ENCODE results near the gene BICD1.

The BICD1 gene

GRCh38 chr12:32100888-32101287 is 5.8 kb upstream of the BICD1 start:
- TF ChIP-seq, protein P1, sequence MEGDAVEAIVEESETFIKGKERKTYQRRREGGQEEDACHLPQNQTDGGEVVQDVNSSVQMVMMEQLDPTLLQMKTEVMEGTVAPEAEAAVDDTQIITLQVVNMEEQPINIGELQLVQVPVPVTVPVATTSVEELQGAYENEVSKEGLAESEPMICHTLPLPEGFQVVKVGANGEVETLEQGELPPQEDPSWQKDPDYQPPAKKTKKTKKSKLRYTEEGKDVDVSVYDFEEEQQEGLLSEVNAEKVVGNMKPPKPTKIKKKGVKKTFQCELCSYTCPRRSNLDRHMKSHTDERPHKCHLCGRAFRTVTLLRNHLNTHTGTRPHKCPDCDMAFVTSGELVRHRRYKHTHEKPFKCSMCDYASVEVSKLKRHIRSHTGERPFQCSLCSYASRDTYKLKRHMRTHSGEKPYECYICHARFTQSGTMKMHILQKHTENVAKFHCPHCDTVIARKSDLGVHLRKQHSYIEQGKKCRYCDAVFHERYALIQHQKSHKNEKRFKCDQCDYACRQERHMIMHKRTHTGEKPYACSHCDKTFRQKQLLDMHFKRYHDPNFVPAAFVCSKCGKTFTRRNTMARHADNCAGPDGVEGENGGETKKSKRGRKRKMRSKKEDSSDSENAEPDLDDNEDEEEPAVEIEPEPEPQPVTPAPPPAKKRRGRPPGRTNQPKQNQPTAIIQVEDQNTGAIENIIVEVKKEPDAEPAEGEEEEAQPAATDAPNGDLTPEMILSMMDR (IDR thresholded peaks at IDR 0.05; ENCODE audit: low read depth, low read length), result no peak
- no peak for DNase-seq (ENCODE audit: extremely low read depth, low read depth)

GRCh38 chr12:32102234-32102633 is 4.4 kb upstream of the BICD1 start:
- TF ChIP-seq, protein P1 (IDR thresholded peaks at IDR 0.05; ENCODE audit: low read depth, low read length), result no peak
- DNase-seq (ENCODE audit: extremely low read depth, low read depth), result no peak

DNA sequence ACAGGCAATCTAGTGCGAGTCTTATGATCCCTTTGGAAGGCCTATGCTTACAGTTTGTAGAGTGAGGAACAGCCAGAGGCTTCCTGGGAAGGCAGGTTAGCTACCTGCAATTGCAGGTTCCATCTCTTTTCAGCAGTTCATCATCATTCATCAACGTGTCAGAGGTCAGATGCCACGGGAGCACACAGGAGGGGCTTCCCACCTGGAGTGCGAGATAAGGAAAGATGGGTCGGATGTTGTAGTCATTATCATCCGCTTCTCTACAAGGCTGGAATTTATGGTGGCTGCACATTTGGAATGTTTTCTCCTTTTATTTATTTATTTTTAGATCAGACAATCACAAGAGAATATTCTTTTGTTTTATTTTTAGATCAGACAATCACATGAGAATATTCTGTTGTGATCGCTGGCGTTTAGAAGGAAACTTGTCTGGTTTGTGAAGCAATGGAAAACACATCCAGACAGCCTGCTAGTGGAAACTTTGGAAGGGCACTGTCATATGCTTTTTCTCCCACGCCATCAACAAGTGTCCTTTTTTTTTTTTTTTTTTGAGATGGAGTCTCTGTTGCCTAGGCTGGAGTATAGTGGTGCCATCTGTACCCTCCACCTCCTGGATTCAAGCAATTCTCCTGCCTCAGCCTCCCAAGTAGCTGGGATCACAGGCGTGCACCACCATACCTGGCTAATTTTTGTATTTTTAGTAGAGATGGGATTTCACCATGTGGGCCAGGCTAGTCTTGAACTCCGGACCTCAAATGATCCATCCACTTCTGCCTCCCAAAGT is 1.9 kb upstream of the BICD1 start:
- TF ChIP-seq, protein P1 (IDR thresholded peaks at IDR 0.05; ENCODE audit: low read depth, low read length), result no peak
- no peak for DNase-seq (ENCODE audit: extremely low read depth, low read depth)

DNA sequence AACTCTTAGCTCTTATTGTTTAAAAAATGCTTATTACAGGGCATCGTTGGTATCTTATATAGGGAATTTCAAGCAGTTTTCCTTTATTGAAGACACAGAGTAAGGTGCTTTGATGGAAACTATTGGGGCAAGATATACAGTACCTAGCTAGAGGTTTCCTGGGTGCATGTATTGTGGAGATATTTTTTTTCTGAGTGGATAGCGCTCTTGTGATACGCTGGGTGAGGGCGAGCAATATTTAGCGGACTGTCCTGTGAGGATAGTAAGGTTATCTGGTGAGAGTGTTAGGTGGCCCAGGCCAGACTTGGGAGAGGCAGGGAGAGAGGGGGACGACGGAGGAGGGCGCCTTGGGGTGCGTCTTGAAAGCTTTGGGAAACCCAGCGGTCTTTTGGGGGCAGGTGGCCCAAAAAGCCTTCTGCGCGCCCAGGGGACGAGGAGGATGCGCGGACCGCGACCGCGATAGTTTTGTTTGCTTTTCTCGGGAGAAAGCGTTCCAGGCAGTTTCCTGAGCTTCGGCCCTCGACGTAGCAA is 596 bp upstream of the BICD1 start:
- TF ChIP-seq, protein P1 (IDR thresholded peaks at IDR 0.05; ENCODE audit: low read depth, low read length), result no peak; the same call in 1 of the 2 replicates
- DNase-seq (ENCODE audit: extremely low read depth, low read depth), result no peak

DNA sequence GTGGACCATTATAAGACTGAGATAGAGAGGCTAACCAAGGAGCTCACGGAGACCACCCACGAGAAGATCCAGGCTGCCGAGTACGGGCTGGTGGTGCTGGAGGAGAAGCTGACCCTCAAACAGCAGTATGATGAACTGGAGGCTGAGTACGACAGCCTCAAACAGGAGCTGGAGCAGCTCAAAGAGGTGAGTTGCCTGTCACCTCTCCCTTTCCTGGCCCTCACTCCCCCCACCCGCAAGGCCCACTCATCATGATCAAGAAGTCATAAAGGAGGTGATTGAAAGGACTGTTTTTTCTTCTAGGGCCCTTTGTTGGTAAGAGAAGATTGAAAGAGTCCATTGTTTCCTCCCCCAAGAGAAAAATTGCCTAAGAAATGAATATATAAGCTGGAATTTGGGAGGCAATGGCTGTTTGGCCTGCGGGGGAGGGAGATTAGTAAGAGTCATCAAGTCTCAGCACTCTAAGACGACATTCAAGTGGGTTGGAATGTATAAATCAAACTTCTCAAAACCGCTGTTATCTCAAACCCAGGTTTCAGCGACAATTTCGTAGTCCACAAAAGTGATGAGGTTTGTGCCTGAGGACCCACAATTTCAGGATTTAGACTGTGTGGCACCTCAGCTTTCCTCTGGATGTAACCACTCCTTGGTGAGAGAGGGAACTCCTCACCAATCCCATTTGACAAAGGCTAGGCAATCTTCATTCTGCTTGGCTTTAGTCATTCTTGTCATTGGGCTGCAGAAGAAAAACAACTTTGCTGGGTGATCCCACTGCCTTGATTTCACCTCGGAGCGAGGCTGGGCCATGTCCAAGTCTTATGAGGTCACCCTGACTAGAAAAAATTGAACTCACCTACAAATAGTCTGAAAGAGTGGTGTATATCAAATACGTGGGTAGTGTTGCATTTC is 966 bp downstream of the BICD1 start:
- no peak for DNase-seq (ENCODE audit: extremely low read depth, low read depth)
- TF ChIP-seq, protein P1 (IDR thresholded peaks at IDR 0.05; ENCODE audit: low read depth, low read length), result no peak

DNA sequence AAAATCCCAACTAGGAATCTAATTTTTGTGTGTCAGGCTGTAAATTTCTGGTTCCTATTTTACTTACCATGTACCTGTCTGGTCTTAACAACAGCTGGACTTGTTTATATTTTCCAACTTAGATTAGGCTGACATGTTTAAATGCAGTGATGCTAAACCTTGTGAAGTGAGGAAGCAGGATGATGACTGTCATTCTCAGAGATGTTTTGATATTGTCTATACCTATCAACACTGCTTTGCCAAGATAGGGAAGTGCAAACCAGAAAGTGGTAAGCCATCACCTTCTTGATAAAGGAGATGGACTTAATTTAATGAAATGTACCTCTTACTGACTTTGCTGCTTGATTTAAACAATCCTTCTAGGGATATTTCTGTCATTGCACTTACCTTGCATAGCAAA is 2.1 kb downstream of the BICD1 start:
- DNase-seq (ENCODE audit: extremely low read depth, low read depth), result no peak
- TF ChIP-seq, protein P1 (IDR thresholded peaks at IDR 0.05; ENCODE audit: low read depth, low read length), result no peak

DNA sequence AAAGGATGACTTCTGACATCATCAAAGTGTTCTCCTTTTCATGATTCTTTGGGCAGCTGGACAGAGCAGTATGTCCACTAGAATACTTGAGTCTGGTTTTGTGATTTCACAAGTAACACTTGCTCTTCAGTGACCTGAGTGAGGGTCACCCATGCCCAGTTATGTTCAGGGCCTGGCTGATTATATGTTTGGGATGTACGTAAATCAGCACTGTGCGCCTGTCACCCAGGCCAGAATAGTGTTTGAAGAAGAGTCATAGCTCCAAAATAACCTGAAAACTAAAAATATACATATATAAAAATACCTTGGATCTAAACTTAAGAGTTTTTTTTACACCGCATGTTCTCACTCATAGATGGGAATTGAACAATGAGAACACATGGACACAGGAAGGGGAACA is 3.8 kb downstream of the BICD1 start:
- TF ChIP-seq, protein P1 (IDR thresholded peaks at IDR 0.05; ENCODE audit: low read depth, low read length), result no peak
- no peak for DNase-seq (ENCODE audit: extremely low read depth, low read depth)

Data from AG09319 (cell line).